Suppressor macrophage treated with lipopolysaccharide for 4 hours (primary cell): ENCODE measurements around the gene ZBTB21.

Source experiments
- DNase-seq: peaks from one replicate; pipeline ENCODE4 v3.0.0-alpha.2; 2020

Gene ZBTB21

GRCh38 chr21:42009831-42010506, at the start of gene ZBTB21:
Gene ZBTB21 (minus strand): TSS chr21:42010360. CDS start chr21:41994095, 16,265 bp downstream.
- DNase-seq = peak; percentile 99

GRCh38 chr21:42059721-42060120, 49.6 kb upstream of the ZBTB21 start:
- DNase-seq = no peak

GRCh38 chr21:42059141-42059540, 49.0 kb upstream of the ZBTB21 start:
- no peak for DNase-seq

DNA sequence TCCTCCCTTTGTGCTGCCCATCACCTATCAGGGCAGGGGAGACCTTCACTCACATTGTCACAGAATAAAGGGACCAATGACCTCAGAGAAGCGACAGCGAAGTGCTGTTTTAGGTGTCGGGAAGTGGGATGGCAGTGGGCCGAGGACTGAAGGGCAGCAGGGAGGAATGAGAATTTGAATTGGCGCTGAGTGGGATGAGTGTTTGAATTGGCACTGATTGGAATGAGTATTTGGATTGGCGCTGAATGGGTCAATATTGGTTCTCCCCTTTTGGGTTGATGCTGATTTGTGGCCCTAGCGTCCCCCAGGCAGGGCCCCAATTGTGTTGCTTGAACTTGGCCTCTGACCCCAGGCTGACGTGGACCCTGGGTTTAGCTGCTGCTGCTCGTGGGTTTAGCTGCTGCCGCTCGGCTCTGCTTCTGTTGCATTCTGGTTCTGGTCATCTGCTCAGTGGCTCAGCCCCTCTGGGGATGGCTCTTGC, 48.5 kb upstream of the ZBTB21 start:
- DNase-seq = no peak

DNA sequence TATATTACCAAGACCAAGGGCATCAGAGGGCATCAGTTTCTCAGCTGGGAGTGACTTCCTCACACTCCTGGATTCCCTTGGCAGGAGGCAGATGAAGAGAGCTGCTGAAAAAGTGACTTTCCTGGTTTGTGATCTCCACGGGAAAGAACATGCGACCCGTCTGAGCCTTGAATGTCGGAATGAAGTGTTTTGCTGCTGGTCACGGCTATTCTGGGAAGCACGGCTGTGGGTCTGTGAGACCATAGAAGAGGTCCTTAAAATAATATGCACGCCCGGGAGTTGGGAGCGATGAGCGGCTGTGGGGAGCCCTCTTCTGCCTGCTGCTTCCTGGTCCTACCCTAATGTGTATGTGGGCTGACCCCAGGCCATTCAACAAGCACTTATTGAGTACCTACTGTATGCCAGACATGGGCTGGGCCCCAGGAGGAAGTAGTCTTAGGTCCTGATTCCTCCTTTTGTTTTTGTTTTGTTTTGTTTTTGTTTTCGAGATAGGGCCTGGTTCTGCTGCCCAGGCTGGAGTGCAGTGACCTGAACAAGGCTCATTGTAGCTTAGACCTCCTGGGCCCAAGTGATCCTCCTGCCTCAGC, 47.8 kb upstream of the ZBTB21 start:
- peak; percentile 23 for DNase-seq

DNA sequence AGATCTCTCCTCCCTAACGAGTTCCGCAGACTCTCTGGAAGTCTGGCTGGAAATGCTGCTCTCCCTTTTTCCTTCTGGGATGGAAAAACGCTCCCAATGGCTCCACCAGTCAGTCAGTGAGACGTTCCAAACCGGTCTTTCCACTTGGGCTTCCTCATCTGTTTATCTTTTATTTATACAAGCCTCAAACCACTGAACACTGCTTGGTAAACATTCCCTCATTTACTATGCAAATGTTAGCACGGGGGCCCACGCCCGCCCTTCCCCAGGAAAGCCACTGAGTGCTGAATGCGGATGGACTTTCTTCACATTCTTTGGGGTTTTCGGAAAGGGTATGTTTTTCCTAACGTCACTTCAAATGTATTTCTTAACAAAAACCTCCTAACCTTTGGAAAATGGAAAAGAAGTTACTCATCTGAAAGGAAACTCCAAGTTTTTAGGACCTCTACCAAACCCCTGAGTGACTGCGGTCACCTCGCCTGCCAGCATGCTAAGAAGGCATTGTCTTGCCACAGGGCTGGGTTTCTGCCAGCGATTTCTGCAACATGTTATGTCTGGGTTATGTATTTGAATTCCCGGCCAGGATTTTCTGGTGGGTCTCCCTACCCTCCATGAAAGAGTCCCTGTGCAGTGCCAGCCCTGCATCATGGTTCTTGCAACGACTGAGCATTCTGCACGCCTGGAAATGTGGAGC, 47.0 kb upstream of the ZBTB21 start:
- DNase-seq = no peak

- no peak for DNase-seq
Observed at GRCh38 chr21:42056468-42056867, 46.3 kb upstream of the ZBTB21 start.

DNA sequence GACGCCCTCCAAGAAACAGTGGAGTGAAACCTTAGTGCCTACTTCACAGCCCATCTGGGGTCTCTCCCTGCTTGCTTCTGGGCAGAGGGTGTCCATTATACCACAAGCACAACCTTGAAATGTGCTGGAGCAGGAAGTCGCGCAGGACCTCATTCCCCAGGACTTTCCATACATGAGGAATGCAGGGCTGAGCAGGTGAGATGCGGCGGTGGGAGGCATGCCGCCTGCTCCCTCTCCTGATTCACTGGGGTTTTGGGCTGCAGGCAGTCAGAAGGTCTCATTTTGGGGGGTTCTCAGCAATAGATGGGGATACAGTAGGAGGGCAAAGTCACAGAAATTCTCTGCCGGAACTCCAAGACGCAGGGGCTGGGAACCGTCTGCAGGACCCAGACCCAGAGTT, 45.3 kb upstream of the ZBTB21 start:
- DNase-seq = no peak

DNA sequence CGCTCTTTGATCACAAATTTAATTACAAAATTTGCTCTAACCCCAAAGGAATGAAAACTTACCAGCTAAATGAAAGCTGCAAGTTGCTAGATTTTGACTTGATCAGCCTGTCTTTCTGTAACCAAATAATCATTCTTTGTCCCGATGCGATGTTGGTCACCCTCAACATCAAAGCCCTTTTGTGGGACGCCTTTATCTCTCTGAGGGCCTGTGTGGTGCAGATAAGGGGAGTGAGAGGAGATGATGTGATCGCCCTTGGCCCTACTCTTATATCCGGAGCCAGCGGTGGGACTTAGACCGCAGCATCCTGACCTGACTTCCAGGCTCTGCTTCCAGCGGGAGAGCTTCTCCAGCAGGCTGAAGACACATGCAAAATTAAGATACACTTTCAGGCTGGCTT, 41.6 kb upstream of the ZBTB21 start:
- DNase-seq = no peak

DNA sequence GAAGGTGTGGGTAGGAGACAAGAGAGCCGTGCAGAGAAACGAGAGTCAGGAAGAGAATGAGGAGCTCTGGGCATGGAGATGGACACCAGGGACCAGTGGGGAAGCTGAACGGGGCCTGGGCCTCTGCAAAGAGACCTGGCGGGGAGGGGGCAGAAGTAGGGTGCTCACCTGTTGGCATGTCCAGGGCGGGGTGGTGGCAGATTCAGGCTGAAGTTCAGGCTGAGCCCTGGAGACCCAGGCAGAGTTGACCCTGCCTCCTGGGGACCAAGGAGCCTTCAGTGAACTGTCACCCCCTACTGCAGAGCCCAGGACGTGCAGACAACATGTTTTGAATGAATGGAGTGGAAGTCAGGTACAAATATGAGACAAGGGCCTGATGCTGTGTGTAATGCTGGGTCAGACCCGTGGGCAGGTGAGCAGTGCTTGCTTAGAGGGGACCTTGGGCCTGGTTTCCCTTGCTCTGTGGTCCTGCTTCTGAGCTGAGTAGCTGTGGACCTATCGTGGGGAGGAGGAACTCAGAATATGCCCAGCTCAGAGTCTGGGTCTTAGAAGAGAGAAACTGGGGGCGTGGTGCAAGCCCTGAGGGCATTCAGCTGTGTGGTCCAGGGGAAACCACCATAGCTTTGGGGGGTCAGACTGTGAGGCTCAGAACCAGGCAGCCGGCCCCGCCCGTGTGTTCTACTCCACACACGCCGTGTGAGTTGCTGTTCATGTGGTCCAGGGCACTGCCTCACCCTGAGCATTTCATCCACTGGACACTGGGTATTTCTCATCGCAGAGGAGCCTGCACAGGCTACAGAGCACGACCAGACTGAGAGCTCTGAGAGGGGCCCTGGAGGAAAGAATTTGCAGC, 39.6 kb upstream of the ZBTB21 start:
- no peak for DNase-seq

GRCh38 chr21:42048870-42049577, 38.9 kb upstream of the ZBTB21 start:
- no peak for DNase-seq

- peak; percentile 14 for DNase-seq
Observed at GRCh38 chr21:42047821-42048613, 37.9 kb upstream of the ZBTB21 start.

GRCh38 chr21:42044871-42045495, 34.8 kb upstream of the ZBTB21 start:
- DNase-seq = no peak

GRCh38 chr21:42043961-42044360, 33.8 kb upstream of the ZBTB21 start:
- DNase-seq = no peak

DNA sequence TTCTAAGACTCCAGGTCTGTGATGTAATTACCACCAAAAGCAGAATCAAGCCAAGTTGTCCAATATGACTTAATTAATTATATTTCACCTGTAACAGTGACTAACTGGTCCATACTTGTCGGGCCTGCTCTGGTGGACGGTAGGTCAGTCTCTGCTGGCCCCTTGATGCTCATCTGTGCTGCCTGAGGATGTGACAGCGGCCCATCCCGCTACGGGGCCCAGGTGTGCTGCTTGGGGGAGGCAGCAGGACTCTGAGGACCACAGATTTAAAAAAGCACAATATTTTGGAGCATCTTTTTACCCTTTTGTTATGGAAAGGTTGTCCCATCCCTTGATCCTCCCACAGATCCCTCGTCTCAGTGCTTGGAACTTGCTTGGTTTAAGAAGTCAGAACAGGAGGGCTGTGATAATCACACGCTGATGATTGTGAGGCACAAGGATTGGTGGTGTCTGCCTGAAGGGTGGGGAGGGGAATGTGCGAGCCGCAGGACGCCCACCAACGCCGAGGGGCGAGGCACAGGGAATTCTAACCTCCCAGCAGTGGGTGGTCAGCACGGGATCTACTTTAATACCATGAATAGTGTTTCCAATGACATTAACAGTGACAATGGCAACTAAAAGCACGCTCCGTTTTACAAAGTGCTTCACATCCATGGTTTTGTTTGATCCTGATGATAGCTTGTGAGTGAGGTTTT, 33.2 kb upstream of the ZBTB21 start:
- DNase-seq = no peak

DNA sequence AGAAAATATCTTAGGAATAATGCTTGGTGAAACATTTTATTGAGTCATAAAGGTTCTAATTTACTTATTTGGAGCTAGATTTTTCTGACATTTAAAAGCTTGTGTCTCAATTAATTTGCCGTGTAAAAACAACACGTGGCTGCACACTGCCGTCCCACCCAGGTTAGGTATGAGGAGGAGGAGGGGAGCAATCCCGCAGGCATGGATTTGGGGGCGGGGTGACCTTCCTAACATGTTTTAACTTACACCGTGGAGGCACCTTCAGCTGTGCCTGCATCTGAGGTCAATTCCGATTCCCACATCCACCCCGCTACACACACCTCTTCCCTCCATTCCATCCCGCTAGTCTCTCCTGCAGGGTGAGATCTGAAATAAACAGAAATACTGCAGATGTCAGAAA, 32.5 kb upstream of the ZBTB21 start:
- no peak for DNase-seq

DNA sequence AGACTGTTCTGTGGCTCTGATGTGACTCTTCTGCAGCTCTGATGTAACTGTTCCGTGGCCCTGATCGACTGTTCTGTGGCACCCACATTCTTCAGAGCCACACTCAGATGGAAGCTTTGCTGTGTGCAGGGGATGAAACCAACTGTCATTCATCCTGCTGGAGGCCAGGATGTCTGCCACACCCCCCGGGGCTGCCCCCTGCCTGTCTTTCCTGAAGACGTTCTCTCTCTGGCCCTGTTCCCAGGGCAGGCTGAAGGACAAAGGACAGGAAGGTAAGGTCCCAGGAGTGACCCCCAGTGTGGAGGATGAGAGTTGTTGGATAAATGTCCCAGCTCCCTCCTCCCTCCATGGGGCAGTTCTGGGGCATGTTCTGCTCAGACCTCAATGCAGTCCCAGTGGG, 31.6 kb upstream of the ZBTB21 start:
- no peak for DNase-seq

GRCh38 chr21:42041246-42041645, 31.1 kb upstream of the ZBTB21 start:
- DNase-seq = no peak

DNA sequence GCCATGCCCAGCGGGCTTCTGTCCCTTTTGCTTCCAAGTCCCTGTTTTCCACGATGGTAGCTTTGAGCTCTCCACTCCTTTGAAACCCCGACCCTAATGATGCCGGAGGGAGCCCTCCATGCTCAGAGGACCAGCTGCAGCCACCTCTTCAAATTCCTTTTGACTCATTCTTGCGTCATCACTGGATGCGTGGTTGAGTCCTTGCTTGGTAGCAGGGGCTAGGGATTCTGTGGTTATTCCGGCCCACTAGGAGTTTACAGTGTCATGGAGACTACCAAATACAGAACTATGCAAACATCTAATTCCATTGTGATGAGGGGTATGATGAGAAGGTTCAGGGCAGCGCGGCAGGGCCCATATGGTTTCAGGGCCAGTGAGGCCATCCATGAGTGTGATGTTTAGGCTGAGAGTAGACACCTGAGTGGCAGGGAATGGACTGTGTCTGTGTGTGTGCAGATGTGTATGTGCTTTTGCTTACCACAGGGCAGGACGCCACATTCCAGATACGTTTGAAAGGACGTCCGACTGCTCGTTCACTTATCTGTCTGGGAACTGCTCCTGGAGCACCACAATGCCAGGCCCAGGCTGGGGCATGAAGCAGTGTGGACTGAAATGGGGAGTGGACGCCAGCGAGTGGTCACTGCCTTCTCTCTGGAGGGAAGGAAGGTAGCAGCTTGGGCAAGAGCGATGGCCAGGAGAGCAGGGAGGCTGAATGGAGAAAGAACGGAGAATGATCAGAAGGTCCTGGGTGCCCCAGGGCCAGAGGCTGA, 30.4 kb upstream of the ZBTB21 start:
- peak; percentile 21 for DNase-seq

DNA sequence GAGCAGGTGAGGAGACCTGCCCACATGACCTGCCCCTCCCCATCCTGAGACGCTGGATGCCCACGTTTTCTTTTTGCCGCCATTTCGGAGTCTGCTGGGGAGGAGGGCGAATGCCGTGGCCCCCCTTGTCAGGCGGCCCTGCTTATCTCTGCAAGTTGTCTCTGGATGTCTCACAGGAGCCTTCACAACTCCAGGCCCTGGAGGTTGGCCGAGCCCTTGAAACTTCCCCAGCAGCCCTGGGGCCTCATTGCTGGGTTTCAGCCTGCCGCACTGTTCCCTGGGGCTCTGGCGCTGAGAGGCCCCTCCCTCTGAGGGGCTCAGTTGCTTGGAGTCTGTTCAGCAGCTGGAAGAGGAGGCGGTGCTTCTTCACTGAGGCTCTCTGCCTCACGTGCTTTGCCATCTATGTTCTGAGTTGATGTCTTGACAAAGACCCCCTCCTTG, 29.8 kb upstream of the ZBTB21 start:
- no peak for DNase-seq
